ENCODE measurements around the gene SMARCAL1. TPM values are rescaled to one million over a fixed set of nuclear protein-coding genes. Genes with fewer than 3 reads are reported as not detected.

SMARCAL1 gene
- total and polyA plus RNA-seq, 2 of the 4 experiments (the other 2 are of a cell fraction) = 13.6 to 21.0 TPM

DNA sequence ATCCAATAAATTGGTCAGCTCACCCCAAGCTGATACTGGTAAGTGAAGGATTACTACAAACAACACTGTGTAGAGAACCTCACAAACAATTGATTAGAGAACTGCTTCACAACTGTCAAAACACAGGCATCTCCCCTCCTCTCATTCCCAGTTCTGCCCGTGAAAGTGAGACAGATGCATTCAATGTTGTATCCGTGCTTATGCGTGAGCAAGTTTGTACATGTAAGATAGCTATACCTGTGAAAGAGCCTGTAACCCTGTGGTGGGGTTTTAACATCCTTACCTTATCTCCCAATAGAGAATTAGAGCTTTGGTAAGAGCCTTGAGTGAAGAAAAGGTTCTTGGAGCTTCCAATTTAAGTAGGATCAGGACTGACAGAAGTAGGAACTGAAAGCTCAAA is 49.1 kb upstream of the SMARCAL1 start:
- Histone ChIP-seq H4K91ac (ENCODE audit: insufficient read depth, low read depth, low read length) (no peak overlapping the region), H3K4me3 (ENCODE audit: insufficient read depth, low read depth, low read length) (no peak overlapping the region), H3K27me3 (ENCODE audit: control insufficient read depth, insufficient read depth, low read length) (no peaks in the 10 kb centered on the region), H2AK9ac (replicated peaks; ENCODE audit: low read depth, low read length, poor library complexity) (no peak overlapping the region), H3K9me3 (ENCODE audit: control insufficient read depth, insufficient read depth, low read length) (no peaks in the 10 kb centered on the region), H2AFZ (replicated peaks; ENCODE audit: low read length, poor library complexity) (no peak overlapping the region), H3K14ac (replicated peaks; ENCODE audit: low read depth, low read length) (no peak overlapping the region; the same call in 1 of the 2 replicates), H4K20me1 (ENCODE audit: insufficient read depth, low read length) (peaks cover 29% of the 10 kb centered on the region; the same call in 1 of the 2 replicates), H3K23ac (ENCODE audit: low read depth, low read length) (peak overlapping the region; percentile 14; the same call in 1 of the 2 replicates), H4K8ac (ENCODE audit: low read depth in 2 of 2, low read length in 2 of 2) (no peak overlapping the region), H3K36me3 (ENCODE audit: control insufficient read depth, insufficient read depth, low read length) (no peaks in the 10 kb centered on the region), H3K4me2 (ENCODE audit: low read depth, low read length) (no peak overlapping the region), H2AK5ac (ENCODE audit: low read depth, low read length) (no peak overlapping the region), H4K5ac (ENCODE audit: low read depth, low read length) (no peak overlapping the region), H2BK5ac (ENCODE audit: low read depth, low read length, poor library complexity, severe bottlenecking) (no peak overlapping the region), H3K18ac (ENCODE audit: low read depth, low read length) (no peak overlapping the region), H2BK15ac (ENCODE audit: low read depth, low read length) (no peak overlapping the region; the same call in 2 of the 3 replicates), H3K9me1 (ENCODE audit: insufficient read depth, low read length) (peaks cover 17% of the 10 kb centered on the region; the same call in 1 of the 2 replicates), H3K79me1 (ENCODE audit: low read depth in 1 of 2, low read length in 2 of 2) (peaks cover 37 to 88% of the 10 kb centered on the region in 2 experiments), H2BK120ac (ENCODE audit: low read depth, low read length) (peak overlapping the region; percentile 7; the same call in 1 of the 2 replicates), H3K56ac (ENCODE audit: extremely low read depth, insufficient read depth, low read length) (no peak overlapping the region), H3K27ac (ENCODE audit: insufficient read depth, low read length) (no peak overlapping the region), H2BK20ac (ENCODE audit: low read depth, low read length) (no peak overlapping the region), H3K4ac (ENCODE audit: low read depth, low read length) (no peak overlapping the region), H3K9ac (ENCODE audit: low read depth, low read length) (no peak overlapping the region), H3K4me1 (ENCODE audit: control insufficient read depth, insufficient read depth, low read length) (peaks cover 4% of the 10 kb centered on the region)
- POLR2A ChIA-PET (ENCODE audit: unreplicated experiment) = no interaction called here
- CTCF ChIA-PET = interaction anchor here (1.0 kb wide), 1 partner anchor 12 kb away, joined by 5 read pairs; no protein-coding TSS in a partner anchor
- ATAC-seq (ENCODE audit: low read depth) (peak; percentile 57), DNase-seq (no peak)
- in situ Hi-C loops (cut with MboI; ENCODE audit: low sequenced_read_pairs) (no loop called here), dilution Hi-C loops (cut with HindIII; ENCODE audit: low sequenced_read_pairs, unreplicated experiment) (no loop called here), intact Hi-C loops (cut with micrococcal nuclease) (no loop called here)
- TF ChIP-seq NFE2L2 (IDR thresholded peaks at IDR 0.05; ENCODE audit: low read depth, low read length) (no peak), CEBPB (IDR thresholded peaks at IDR 0.05; ENCODE audit: low read depth, low read length) (no peak), SMC3 (IDR thresholded peaks at IDR 0.05; ENCODE audit: low read depth, low read length) (no peak)
- TF ChIP-seq, protein P1, sequence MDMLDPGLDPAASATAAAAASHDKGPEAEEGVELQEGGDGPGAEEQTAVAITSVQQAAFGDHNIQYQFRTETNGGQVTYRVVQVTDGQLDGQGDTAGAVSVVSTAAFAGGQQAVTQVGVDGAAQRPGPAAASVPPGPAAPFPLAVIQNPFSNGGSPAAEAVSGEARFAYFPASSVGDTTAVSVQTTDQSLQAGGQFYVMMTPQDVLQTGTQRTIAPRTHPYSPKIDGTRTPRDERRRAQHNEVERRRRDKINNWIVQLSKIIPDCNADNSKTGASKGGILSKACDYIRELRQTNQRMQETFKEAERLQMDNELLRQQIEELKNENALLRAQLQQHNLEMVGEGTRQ (IDR thresholded peaks at IDR 0.05; ENCODE audit: low read depth, low read length) = no peak
- no TSS peak for BruUV-seq (replicated peaks)
- WGBS, 2 experiments (ENCODE audit: extremely low coverage in 2 of 2, insufficient read length in 1 of 2) = no CpG with 5 or more reads among the region's 3 CpGs

Measured in IMR-90 (cell line).